Trophoblast cell (in vitro differentiated cells and primary cell): ENCODE measurements around the gene KIT.
"Not testable (repeated sequence)": the region's sequence is repeated elsewhere in the genome, so short reads cannot be mapped to it uniquely, and the experiment has no call there.

Experiments
- DNase-seq, 2 donors: peaks; one replicate each; pipeline ENCODE4 v3.0.0-alpha.2; 2016
- H2AFZ ChIP-seq: 2 replicates; pipeline ENCODE4 v1.6.1; 2013; ENCODE audit warnings: low read length, moderate library complexity, mild to moderate bottlenecking; ENCODE audit not compliant: insufficient read depth, poor library complexity
- H2AK5ac ChIP-seq: 2 replicates; pipeline ENCODE4 v1.6.1; 2013; ENCODE audit warnings: mild to moderate bottlenecking, low read length
- H2BK120ac ChIP-seq: 2 replicates; pipeline ENCODE4 v1.6.1; 2013; ENCODE audit warnings: low read length, mild to moderate bottlenecking, moderate library complexity; ENCODE audit not compliant: insufficient read depth, poor library complexity
- H2BK12ac ChIP-seq: 2 replicates; pipeline ENCODE4 v1.6.1; 2013; ENCODE audit warnings: mild to moderate bottlenecking, low read length, moderate library complexity
- H2BK5ac ChIP-seq: 2 replicates; pipeline ENCODE4 v1.6.1; 2013; ENCODE audit warnings: low read length, low read depth, moderate library complexity, mild to moderate bottlenecking; ENCODE audit not compliant: poor library complexity
- H3K14ac ChIP-seq: 2 replicates; pipeline ENCODE4 v1.6.1; 2013; ENCODE audit warnings: mild to moderate bottlenecking, low read length
- H3K18ac ChIP-seq: 2 replicates; pipeline ENCODE4 v1.6.1; 2013; ENCODE audit warnings: mild to moderate bottlenecking, low read length
- H3K23ac ChIP-seq: 2 replicates; pipeline ENCODE4 v1.6.1; 2013; ENCODE audit warnings: low read length
- H3K27ac ChIP-seq: 2 replicates; pipeline ENCODE4 v1.5.1; 2013; ENCODE audit warnings: low read depth, mild to moderate bottlenecking, inconsistent platforms, low read length, moderate library complexity
- H3K27me3 ChIP-seq: 2 replicates; pipeline ENCODE4 v1.6.1; 2013; ENCODE audit warnings: inconsistent platforms, mild to moderate bottlenecking, low read length, moderate library complexity; ENCODE audit not compliant: insufficient read depth
- H3K36me3 ChIP-seq, 2 experiments: 1 replicate in 1 of 2; 2 replicates in 1 of 2; pipeline ENCODE4 v1.6.1; 2013; ENCODE audit warnings: low read length in 2 of 2, mild to moderate bottlenecking in 2 of 2, moderate library complexity in 1 of 2; ENCODE audit not compliant: insufficient read depth in 2 of 2, control insufficient read depth in 1 of 2
- H3K4ac ChIP-seq: 2 replicates; pipeline ENCODE4 v1.6.1; 2013; ENCODE audit warnings: low read depth, mild to moderate bottlenecking, low read length, moderate library complexity
- H3K4me1 ChIP-seq, 2 experiments: 1 replicate in 1 of 2; 2 replicates in 1 of 2; pipeline ENCODE4 v1.6.1; 2013; ENCODE audit warnings: low read length in 2 of 2, mild to moderate bottlenecking in 2 of 2, moderate library complexity in 1 of 2; ENCODE audit not compliant: insufficient read depth in 2 of 2, control insufficient read depth in 1 of 2
- H3K4me2 ChIP-seq: 2 replicates; pipeline ENCODE4 v1.6.1; 2013; ENCODE audit warnings: inconsistent platforms, mild to moderate bottlenecking, low read length, moderate library complexity
- H3K4me3 ChIP-seq: 2 replicates; pipeline ENCODE4 v1.5.1; 2013; ENCODE audit warnings: mild to moderate bottlenecking, low read depth, low read length, inconsistent platforms
- H3K79me1 ChIP-seq: one replicate; pipeline ENCODE4 v1.6.1; 2013; ENCODE audit warnings: low read length
- H3K79me2 ChIP-seq: 2 replicates; pipeline ENCODE4 v1.6.1; 2013; ENCODE audit warnings: low read length, mild to moderate bottlenecking; ENCODE audit not compliant: control insufficient read depth, insufficient read depth, poor library complexity
- H3K9ac ChIP-seq: 2 replicates; pipeline ENCODE4 v1.6.1; 2013; ENCODE audit warnings: mild to moderate bottlenecking, low read length
- H3K9me3 ChIP-seq: 2 replicates; pipeline ENCODE4 v1.6.1; 2013; ENCODE audit warnings: low read depth, mild to moderate bottlenecking, control low read depth, inconsistent platforms, low read length; ENCODE audit not compliant: insufficient read depth
- H4K12ac ChIP-seq: 2 replicates; pipeline ENCODE4 v1.6.1; 2013; ENCODE audit warnings: low read depth, mild to moderate bottlenecking, low read length, moderate library complexity
- H4K8ac ChIP-seq: 2 replicates; pipeline ENCODE4 v1.6.1; 2013; ENCODE audit warnings: low read depth, mild to moderate bottlenecking, low read length, moderate library complexity
- H4K91ac ChIP-seq: one replicate; pipeline ENCODE4 v1.6.1; 2013; ENCODE audit warnings: low read depth, mild to moderate bottlenecking, low read length, moderate library complexity
- WGBS: extraction: QIAGEN DNeasy Blood & Tissue Kit; methylation state at CpG from one replicate; pipeline ENCODE4 v1.1.7; 2013; ENCODE audit warnings: missing lambda C conversion rate; ENCODE audit not compliant: insufficient read length, insufficient coverage; ENCODE audit errors: extremely low coverage; 5-methylcytosine and 5-hydroxymethylcytosine counted together

KIT gene

GRCh38 chr4:54625391-54625790 lies 32.4 kb upstream of the KIT start:
- WGBS, result no CpG with 5 or more reads among the region's 2 CpGs
- Histone ChIP-seq H2BK12ac (no peak overlapping the region), H4K12ac (no peak overlapping the region), H3K27me3 (no peaks in the 10 kb centered on the region), H4K8ac (no peak overlapping the region), H4K91ac (no peak overlapping the region), H3K4me1 (peaks cover 11 to 19% of the 10 kb centered on the region in 2 experiments), H3K9ac (no peak overlapping the region), H3K23ac (no peak overlapping the region), H3K4me2 (no peak overlapping the region), H3K9me3 (no peaks in the 10 kb centered on the region), H3K4ac (no peak overlapping the region), H2AFZ (no peak overlapping the region), H3K4me3 (no peak overlapping the region), H3K18ac (no peak overlapping the region), H3K27ac (peak overlapping the region; percentile 50), H3K79me2 (no peaks in the 10 kb centered on the region), H2BK5ac (no peak overlapping the region), H3K14ac (no peak overlapping the region), H2BK120ac (no peak overlapping the region), H3K79me1 (peaks cover 3% of the 10 kb centered on the region), H3K36me3 (no peaks in the 10 kb centered on the region), H2AK5ac (no peak overlapping the region)
- peak; percentile 56 to 88 for DNase-seq

- Histone ChIP-seq H3K36me3 (no peaks in the 10 kb centered on the region), H3K79me1 (peaks cover 3% of the 10 kb centered on the region), H3K14ac (no peak overlapping the region), H2BK12ac (peak overlapping the region; percentile 58), H3K27ac (no peak overlapping the region), H3K23ac (no peak overlapping the region), H3K79me2 (no peaks in the 10 kb centered on the region), H4K91ac (peak overlapping the region; percentile 25), H4K12ac (no peak overlapping the region), H3K27me3 (no peaks in the 10 kb centered on the region), H2AFZ (no peak overlapping the region), H4K8ac (no peak overlapping the region), H2AK5ac (peak overlapping the region; percentile 36), H2BK5ac (no peak overlapping the region), H3K9me3 (no peaks in the 10 kb centered on the region), H3K4ac (no peak overlapping the region), H3K4me2 (no peak overlapping the region), H3K9ac (no peak overlapping the region), H3K18ac (no peak overlapping the region), H2BK120ac (no peak overlapping the region), H3K4me1 (peaks cover 11 to 19% of the 10 kb centered on the region in 2 experiments), H3K4me3 (no peak overlapping the region)
- DNase-seq, result peak; percentile 27 to 63
- no CpG with 5 or more reads among the region's 7 CpGs for WGBS
Measured at GRCh38 chr4:54626113-54626512, 31.6 kb upstream of the KIT start.

- no peak overlapping the region for H2BK12ac ChIP-seq
- no peak overlapping the region for H4K12ac ChIP-seq
- no peaks in the 10 kb centered on the region for H3K79me2 ChIP-seq
- no peaks in the 10 kb centered on the region for H3K4me1 ChIP-seq
- no peak overlapping the region for H3K23ac ChIP-seq
- no peaks in the 10 kb centered on the region for H3K79me1 ChIP-seq
- no peak overlapping the region for H3K4ac ChIP-seq
- no peak overlapping the region for H2AK5ac ChIP-seq
- H2AFZ ChIP-seq, result no peak overlapping the region
- no peak overlapping the region for H3K14ac ChIP-seq
- H3K4me2 ChIP-seq, result no peak overlapping the region
- H4K8ac ChIP-seq, result no peak overlapping the region
- no peaks in the 10 kb centered on the region for H3K36me3 ChIP-seq
- H2BK120ac ChIP-seq, result no peak overlapping the region
- no peak overlapping the region for H3K4me3 ChIP-seq
- H3K27ac ChIP-seq, result no peak overlapping the region
- H3K27me3 ChIP-seq, result no peaks in the 10 kb centered on the region
- H3K18ac ChIP-seq, result no peak overlapping the region
- WGBS, result no CpG with 5 or more reads among the region's 29 CpGs
- no peak overlapping the region for H3K9ac ChIP-seq
- H3K9me3 ChIP-seq, result no peaks in the 10 kb centered on the region
- no peak overlapping the region for H2BK5ac ChIP-seq
- H4K91ac ChIP-seq, result no peak overlapping the region
- no peak for DNase-seq
Measured at GRCh38 chr4:54632537-54632936, 25.2 kb upstream of the KIT start.

GRCh38 chr4:54633102-54633740 lies 24.5 kb upstream of the KIT start:
- not testable (repeated sequence) for H3K27me3 ChIP-seq, H4K91ac ChIP-seq, H2BK120ac ChIP-seq, H3K9ac ChIP-seq, H3K79me2 ChIP-seq, H3K79me1 ChIP-seq, H3K18ac ChIP-seq, DNase-seq, H3K9me3 ChIP-seq, H2AFZ ChIP-seq, H4K12ac ChIP-seq, H3K4me3 ChIP-seq, H3K4me1 ChIP-seq, H2BK5ac ChIP-seq, H3K27ac ChIP-seq, H3K4ac ChIP-seq, H3K36me3 ChIP-seq, H3K23ac ChIP-seq, H3K4me2 ChIP-seq, H2AK5ac ChIP-seq, H4K8ac ChIP-seq, H3K14ac ChIP-seq, H2BK12ac ChIP-seq
- WGBS, result no CpG with 5 or more reads among the region's 18 CpGs
